Gastroesophageal sphincter (tissue), 3 donors: ENCODE data around the gene ASB15.

Experiments used
- EP300 ChIP-seq: sonication (generic); formaldehyde crosslinking; IDR thresholded peaks from one replicate; pipeline ENCODE4 v1.6.1; 2017; ENCODE audit warnings: antibody characterized with exemption, mild to moderate bottlenecking
- POLR2A ChIP-seq, 2 donors: fragments of 450-650 bp; IDR thresholded peaks; one replicate each; pipeline ENCODE4 v1.6.1; 2017; ENCODE audit warnings: antibody characterized with exemption in 2 of 2, mild to moderate bottlenecking in 2 of 2, moderate library complexity in 1 of 2
- TF ChIP-seq, protein P1 (sequence below), 4 experiments: fragments of 200-600 bp in 2 of 4; fragments of 450-650 bp in 2 of 4; sonication (generic) in 1 of 4; IDR thresholded peaks; one replicate each; pipeline ENCODE4 v1.5.1; 2017 to 2019; ENCODE audit warnings: antibody characterized with exemption in 4 of 4, mild to moderate bottlenecking in 2 of 4, moderate library complexity in 2 of 4

DNA sequence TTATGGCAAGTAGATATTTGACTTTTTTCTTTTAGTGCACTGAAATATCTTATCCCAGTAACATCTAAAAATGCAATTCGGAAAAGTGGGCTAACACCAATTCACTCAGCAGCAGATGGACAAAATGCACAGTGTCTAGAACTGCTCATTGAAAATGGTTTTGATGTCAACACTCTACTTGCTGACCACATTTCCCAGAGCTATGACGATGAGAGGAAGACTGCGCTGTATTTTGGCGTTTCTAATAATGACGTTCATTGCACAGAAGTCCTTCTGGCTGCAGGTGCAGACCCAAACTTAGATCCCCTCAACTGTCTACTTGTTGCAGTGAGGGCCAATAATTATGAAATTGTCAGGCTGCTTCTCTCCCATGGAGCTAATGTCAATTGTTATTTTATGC lies 27.2 kb downstream of the ASB15 start:
- TF ChIP-seq, protein P1, sequence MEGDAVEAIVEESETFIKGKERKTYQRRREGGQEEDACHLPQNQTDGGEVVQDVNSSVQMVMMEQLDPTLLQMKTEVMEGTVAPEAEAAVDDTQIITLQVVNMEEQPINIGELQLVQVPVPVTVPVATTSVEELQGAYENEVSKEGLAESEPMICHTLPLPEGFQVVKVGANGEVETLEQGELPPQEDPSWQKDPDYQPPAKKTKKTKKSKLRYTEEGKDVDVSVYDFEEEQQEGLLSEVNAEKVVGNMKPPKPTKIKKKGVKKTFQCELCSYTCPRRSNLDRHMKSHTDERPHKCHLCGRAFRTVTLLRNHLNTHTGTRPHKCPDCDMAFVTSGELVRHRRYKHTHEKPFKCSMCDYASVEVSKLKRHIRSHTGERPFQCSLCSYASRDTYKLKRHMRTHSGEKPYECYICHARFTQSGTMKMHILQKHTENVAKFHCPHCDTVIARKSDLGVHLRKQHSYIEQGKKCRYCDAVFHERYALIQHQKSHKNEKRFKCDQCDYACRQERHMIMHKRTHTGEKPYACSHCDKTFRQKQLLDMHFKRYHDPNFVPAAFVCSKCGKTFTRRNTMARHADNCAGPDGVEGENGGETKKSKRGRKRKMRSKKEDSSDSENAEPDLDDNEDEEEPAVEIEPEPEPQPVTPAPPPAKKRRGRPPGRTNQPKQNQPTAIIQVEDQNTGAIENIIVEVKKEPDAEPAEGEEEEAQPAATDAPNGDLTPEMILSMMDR (IDR thresholded peaks at IDR 0.05): no peak
- no peak for TF ChIP-seq EP300
- TF ChIP-seq POLR2A (IDR thresholded peaks at IDR 0.05): no peak
